HepG2 (cell line): ENCODE data around the gene PROCR.

ENCODE experiments used
- CTCF ChIP-seq: sonication (generic); formaldehyde crosslinking; IDR thresholded peaks from 2 replicates; pipeline ENCODE4 v1.5.0; 2020; ENCODE audit warnings: mild to moderate bottlenecking, missing genetic modification reagents, moderate library complexity
- MXI1 ChIP-seq: IDR thresholded peaks from 3 replicates; pipeline ENCODE4 v1.6.1; 2012; ENCODE audit warnings: low read depth, low read length, inconsistent platforms, borderline replicate concordance
- NFE2L1 ChIP-seq: sonication (generic); formaldehyde crosslinking; IDR thresholded peaks from 2 replicates; pipeline ENCODE4 v1.4.0; 2020; ENCODE audit warnings: missing genetic modification reagents, mild to moderate bottlenecking, borderline replicate concordance
- TF ChIP-seq, protein P1 (sequence below): sonication (generic); formaldehyde crosslinking; IDR thresholded peaks from one replicate; pipeline ENCODE4 v1.5.1; 2020; ENCODE audit warnings: mild to moderate bottlenecking, missing genetic modification reagents; ENCODE audit errors: not compliant biosample characterization

GRCh38 chr20:35150846-35151579 is 20.9 kb upstream of the PROCR start:
- no peak for TF ChIP-seq NFE2L1
- TF ChIP-seq, protein P1, sequence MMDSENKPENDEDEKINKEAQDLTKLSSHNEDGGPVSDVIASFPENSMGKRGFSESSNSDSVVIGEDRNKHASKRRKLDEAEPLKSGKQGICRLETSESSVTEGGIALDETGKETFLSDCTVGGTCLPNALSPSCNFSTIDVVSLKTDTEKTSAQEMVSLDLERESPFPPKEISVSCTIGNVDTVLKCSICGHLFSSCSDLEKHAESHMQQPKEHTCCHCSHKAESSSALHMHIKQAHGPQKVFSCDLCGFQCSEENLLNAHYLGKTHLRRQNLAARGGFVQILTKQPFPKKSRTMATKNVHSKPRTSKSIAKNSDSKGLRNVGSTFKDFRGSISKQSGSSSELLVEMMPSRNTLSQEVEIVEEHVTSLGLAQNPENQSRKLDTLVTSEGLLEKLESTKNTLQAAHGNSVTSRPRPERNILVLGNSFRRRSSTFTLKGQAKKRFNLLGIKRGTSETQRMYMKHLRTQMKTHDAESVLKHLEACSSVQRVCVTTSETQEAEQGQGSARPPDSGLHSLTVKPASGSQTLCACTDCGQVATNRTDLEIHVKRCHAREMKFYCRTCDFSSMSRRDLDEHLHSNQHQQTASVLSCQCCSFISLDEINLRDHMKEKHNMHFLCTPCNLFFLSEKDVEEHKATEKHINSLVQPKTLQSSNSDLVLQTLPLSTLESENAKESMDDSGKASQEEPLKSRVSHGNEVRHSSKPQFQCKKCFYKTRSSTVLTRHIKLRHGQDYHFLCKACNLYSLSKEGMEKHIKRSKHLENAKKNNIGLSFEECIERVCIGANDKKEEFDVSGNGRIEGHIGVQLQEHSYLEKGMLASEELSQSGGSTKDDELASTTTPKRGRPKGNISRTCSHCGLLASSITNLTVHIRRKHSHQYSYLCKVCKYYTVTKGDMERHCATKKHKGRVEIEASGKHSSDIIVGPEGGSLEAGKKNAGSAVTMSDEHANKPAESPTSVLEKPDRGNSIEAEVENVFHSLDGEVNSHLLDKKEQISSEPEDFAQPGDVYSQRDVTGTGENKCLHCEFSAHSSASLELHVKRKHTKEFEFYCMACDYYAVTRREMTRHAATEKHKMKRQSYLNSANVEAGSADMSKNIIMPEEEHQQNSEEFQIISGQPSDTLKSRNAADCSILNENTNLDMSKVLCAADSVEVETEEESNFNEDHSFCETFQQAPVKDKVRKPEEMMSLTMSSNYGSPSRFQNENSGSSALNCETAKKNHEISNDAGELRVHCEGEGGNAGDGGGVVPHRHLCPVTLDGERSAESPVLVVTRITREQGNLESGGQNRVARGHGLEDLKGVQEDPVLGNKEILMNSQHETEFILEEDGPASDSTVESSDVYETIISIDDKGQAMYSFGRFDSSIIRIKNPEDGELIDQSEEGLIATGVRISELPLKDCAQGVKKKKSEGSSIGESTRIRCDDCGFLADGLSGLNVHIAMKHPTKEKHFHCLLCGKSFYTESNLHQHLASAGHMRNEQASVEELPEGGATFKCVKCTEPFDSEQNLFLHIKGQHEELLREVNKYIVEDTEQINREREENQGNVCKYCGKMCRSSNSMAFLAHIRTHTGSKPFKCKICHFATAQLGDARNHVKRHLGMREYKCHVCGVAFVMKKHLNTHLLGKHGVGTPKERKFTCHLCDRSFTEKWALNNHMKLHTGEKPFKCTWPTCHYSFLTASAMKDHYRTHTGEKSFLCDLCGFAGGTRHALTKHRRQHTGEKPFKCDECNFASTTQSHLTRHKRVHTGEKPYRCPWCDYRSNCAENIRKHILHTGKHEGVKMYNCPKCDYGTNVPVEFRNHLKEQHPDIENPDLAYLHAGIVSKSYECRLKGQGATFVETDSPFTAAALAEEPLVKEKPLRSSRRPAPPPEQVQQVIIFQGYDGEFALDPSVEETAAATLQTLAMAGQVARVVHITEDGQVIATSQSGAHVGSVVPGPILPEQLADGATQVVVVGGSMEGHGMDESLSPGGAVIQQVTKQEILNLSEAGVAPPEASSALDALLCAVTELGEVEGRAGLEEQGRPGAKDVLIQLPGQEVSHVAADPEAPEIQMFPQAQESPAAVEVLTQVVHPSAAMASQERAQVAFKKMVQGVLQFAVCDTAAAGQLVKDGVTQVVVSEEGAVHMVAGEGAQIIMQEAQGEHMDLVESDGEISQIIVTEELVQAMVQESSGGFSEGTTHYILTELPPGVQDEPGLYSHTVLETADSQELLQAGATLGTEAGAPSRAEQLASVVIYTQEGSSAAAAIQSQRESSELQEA (CRISPR knock-in tag): no peak
- no peak for TF ChIP-seq CTCF
- no peak for TF ChIP-seq MXI1
